DMS79 treated with DMSO at 0.1 percent for 48 hours (cell line): ENCODE results near the gene SYNDIG1.

ENCODE experiments used
- DNase-seq: peaks from one replicate; lab custom pipeline; 2025; lab: John Stamatoyannopoulos, UW

Gene SYNDIG1

GRCh38 chr20:24448170-24448569 is 21.3 kb upstream of the SYNDIG1 start:
- DNase-seq: no peak

DNA sequence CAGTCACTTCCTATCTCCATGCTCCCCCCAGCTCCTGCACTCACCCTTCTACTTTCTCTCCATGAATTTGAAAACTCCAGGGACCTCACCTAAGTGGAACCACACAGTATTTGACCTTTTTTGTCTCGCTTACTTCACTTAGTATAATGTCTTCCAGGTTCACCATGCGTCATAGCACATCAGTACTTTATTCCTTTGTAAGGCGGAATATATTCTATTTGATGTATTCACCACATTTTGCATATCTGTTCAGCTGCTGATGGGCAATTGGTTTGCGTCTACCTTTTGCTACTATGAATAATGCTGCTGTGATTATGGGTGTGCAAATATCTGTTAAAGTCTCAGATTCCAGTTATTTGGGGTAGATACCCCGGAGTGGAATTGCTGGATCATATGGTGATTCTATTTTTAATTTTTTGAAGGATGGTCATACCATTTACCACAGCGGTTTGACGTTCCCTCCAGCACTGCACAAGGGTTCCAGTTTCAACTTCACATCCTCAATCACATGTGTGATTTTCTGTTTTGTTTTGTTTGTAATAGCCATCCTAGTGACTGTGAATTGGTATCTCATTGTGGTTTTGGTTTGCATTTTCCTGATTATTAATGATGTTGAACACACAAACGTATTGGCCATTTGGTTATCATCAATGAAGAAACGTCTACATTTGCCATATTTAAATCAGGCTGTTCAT is 20.3 kb upstream of the SYNDIG1 start:
- DNase-seq: no peak

DNA sequence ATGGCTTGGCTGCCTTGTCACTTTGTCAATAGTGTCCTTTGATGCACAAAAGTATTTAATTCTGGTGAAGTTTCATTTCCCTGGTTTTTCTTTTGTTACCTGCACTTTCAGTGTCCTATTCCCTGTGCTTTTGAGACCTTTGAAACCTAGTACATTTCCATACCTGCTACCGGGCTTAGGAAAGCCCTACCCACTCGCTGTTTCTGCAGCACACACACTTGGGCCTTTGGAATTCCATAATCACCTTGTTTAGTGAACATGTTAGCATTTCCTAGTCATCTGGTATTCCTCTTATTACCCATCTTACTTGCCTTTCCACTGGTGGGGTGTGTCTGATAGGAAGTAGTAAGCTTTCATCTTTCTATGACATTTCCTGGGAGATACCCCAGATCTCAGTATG is 19.3 kb upstream of the SYNDIG1 start:
- DNase-seq: no peak

GRCh38 chr20:24450624-24451376 is 18.6 kb upstream of the SYNDIG1 start:
- DNase-seq: no peak

GRCh38 chr20:24451428-24451827 is 18.0 kb upstream of the SYNDIG1 start:
- DNase-seq: no peak

DNA sequence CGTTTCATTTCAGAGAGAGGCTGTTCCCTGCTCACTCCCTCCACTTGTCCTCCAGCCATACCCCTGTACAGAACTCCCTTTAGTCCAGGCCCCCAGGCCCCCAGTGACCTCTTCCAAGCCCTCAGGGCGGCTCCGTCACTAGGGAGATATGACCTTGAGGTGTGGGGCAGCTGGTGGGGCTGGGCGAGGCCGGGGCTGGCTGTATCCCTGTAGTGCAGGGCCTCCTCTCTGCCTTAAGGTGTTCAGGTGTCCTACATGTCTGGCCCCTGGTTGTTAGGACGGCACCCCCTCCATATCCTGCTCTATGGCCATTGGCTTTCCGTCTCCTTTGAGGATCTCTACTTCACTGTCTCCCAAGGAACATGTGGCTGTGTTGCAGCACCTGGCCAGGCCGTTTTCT is 17.4 kb upstream of the SYNDIG1 start:
- DNase-seq: no peak

DNA sequence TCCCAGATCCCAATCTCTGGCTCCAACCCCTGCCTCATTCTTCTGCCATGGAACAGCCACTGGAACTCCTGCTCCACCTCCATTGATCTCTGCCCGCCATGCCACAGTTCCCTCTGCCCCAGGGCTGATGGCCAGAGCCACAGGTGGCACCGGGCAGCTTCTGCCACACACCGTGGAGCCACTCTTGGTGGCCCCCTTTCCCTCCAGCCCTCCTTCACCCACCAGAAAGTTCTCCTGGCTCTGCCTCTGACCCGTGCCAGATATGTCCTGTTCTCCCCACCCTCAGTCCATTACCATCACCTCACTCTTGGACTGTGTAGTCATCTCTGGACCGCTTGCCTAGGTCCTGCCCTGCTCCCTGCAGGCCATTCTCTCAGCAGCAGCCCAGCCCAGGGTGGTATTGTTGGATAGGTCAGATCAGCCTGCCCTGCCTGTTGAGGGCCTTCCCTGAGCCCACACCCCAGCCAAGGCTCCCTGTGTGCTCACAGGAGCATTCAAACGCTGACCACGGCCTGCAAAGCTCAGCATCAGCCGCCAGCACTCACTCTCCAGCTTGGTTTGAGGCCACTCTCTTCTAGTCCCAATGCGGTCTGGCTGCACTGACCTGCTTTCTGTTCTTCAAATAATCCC is 16.8 kb upstream of the SYNDIG1 start:
- no peak for DNase-seq

DNA sequence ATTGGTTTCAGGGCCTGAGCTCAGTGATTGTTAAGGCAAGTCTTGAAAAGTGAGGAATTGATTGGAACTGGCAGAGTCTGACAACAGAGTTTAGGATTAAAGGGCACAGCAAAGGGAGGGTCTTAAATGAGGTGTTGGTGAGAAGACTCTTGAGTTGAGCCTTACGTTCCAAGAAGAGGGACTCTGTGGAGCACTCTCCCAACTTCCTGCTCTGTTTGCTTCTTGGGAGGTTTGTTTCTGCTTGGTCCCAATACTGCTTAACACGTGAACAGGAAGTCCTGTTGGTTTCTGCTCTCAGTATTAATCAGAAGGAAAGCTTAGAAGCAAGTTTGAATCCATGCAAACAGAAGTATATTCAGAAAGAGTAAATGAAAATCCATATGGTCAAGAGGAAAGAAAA is 15.6 kb upstream of the SYNDIG1 start:
- no peak for DNase-seq

- DNase-seq: no peak
Observed at GRCh38 chr20:24455081-24455480, 14.3 kb upstream of the SYNDIG1 start.

DNA sequence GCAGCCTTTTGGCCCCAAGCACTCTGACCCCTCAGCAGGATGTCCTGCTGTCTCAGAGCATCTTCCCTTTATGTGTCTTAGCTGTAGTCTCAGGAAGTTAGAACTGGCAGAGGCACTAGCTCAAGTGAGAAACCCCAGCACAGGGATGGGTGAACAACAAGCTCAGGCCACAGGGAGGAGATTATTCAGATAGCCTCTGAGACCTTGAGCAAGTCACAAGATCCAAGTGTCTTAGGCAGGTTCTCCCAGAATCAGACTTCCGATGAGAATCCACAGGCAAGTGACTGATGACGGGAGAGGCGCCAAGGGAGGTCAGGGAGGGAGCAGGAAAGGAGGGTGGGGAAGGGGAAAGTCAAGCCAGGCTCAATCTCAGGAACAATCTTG is 13.0 kb upstream of the SYNDIG1 start:
- DNase-seq: no peak

DNA sequence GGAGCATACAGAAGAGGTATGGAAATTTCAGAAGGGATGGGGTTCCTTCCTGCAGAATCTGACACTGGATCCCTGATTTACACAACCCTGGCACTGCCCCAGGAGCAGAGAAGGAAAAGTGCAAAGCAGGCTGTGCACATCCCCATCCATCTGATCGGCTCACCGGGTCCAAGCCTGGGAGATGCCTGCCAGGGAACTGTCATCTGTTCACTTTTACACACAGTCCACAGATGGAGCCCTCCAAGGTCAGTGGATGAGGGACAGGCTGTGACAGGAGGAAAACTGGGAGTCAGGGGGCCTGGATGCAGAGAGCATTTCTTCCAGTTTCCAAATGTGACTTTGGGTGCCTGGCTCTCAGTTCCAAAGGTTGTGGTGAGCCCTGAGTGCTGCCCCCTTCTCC is 11.0 kb upstream of the SYNDIG1 start:
- no peak for DNase-seq

DNA sequence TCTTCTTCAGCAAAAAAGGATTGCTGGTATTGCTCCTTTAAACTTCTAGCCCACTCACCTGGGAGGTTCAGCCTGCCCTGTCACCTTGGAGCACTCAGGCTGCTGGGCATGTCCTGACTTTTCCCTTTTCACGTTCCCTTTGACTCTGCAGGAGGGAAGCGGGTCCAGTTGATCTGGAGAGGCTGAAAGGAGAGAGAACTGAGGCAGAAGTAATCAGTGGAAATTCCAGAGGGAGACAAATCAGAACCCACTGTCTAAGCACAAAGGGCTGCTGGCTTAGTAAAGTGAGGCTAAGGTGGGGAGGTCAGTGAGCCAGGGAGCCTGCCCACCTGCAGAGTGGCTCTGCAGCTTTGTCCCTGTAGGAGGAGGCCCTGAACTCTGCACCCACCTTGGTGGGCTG is 9.7 kb upstream of the SYNDIG1 start:
- DNase-seq: no peak

GRCh38 chr20:24460712-24461111 is 8.7 kb upstream of the SYNDIG1 start:
- no peak for DNase-seq

GRCh38 chr20:24461848-24462247 is 7.6 kb upstream of the SYNDIG1 start:
- DNase-seq: no peak

DNA sequence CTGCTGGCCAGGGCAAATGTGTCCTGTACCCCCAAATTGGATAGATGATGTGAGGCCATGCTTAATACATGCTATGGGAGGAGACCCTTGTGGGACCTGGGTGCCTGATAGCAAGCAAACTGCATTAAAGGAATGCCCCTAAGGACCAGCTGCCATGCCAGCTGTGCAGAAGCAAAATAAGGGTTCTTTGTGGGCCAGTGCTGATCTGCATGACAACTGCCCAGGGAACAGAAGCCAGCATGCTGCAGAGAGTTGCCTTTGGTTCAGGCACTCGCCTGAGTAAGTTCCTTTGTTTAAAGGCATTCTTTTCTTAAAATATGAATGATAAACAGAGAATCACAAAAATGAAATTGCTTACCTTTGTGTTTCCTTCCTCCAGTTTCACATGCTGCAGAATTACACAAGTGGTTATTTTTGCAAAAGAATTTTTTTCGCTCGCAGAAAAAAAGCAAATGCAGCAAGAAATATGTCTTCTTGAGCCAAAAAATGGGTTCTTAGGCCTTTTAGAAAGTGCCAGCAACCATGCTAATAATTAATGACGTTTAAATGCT is 6.9 kb upstream of the SYNDIG1 start:
- no peak for DNase-seq

- no peak for DNase-seq
Observed at GRCh38 chr20:24465159-24465558, 4.3 kb upstream of the SYNDIG1 start.

DNA sequence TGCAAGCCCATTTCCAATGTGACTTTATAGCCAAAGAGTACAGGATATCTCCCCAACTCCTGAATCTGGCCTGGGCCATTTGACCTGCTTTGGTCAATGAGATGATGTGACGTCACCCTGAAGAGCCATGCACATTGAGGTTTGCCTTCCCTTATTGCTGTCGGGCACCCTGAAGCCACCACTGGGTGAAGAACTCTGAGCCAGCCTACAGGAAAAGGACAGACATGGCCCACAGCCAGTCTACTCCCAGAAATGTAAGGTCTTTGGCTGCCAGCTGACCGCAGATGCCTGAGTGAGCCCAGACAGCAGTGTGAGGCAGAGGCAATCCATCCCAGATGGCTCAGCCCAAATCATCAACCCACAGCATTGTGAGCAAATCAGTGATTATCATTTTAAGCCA is 3.7 kb upstream of the SYNDIG1 start:
- no peak for DNase-seq

DNA sequence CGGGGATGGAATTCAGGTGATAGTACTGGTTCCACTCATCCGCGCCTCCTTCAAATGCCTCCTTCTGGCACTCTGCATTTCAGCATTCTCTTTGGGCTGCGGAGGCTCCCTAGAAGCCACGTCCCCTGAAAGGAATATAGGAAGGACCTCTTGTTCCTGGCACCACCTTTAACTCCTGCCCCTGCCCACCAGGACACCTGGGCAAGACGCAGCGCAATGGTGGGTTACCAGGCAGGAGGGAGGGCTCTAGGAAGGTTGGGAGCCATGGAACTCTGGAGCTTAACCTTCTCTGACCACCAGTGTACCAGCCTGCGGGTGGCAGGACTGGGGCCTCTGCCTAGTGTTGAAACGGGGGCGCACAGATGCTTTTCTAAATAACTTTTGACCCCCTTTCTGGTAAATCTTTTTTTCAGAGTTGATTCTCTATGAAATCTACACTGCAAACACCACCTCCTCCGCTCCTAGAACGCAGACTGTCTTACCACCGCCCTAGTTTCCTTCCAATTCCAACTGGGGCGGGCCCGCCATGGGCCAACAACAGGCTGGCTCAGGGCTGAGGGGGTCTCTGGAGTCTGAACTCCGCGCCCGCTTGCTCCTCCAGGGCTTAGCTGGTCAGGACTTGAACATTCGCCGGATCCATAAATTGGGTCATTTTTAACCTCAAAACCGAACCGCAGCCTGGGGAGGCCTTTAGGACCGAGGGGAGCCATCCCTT is 871 bp upstream of the SYNDIG1 start:
- no peak for DNase-seq

GRCh38 chr20:24469894-24470745 is 691 bp downstream of the SYNDIG1 start:
- DNase-seq: no peak

DNA sequence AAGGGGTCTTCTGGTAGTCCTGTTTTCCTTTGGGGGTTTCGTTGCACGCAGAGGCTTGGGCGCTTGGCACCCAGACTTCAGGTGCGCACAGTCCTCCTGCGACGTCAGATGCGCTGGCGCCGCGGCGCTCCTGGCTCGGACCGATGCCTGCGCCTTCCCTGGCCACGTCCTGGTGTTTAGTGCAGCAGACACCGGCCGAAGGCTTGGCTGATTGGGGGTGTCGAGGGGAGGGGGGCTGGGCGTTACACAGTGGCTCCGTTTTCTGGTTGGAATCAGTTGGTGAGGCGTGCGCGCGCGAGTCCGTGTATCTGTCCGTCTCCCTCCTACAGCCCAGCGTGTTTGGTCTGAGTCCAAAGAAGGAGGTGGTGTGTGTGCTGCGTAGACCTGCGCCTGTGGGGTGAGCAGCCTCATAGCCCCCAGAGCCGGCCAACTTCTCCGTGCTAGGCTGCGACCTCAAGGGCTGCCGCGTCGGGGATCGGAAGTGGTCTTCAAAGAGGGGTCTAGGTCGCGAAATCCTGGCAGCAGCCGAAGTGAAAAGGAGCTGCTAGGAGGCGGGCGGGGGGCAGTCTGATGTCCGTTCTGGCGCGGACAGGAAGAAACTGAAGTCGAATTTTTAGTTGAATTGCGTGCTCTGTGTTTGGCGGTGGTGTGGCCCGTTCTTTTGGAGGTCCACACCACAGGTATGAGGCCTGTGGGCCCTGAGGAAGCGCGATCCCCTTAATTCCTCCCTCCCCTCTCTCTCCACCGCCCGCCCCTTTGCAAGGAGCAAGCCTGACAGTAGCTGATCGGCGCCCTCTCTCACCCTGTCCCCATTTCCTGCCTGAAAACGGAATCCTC is 1.5 kb downstream of the SYNDIG1 start:
- no peak for DNase-seq

- DNase-seq: no peak
Observed at GRCh38 chr20:24472426-24472825, 3.0 kb downstream of the SYNDIG1 start.
